Cardiac fibroblast (primary cell): Measurements from ENCODE around the gene SNRPD2.

Experiments
- DNase-seq, 2 donors: peaks; one replicate each; pipeline versions ENCODE4 v3.0.0 to v3.0.0-alpha.2; 2010; ENCODE audit warnings: low read depth in 2 of 2
- H3K4me3 ChIP-seq, 2 donors: replicated peaks in 1 of 2; 1 replicate in 1 of 2; 2 replicates in 1 of 2; pipeline ENCODE4 v1.5.1; 2011; ENCODE audit warnings: low read depth in 2 of 2, low read length in 2 of 2, mild to moderate bottlenecking in 2 of 2, moderate library complexity in 1 of 2
- TF ChIP-seq, protein P1 (sequence below): IDR thresholded peaks from one replicate; pipeline ENCODE4 v1.5.1; 2011; ENCODE audit warnings: low read depth, mild to moderate bottlenecking, low read length, inconsistent platforms

The SNRPD2 gene

DNA sequence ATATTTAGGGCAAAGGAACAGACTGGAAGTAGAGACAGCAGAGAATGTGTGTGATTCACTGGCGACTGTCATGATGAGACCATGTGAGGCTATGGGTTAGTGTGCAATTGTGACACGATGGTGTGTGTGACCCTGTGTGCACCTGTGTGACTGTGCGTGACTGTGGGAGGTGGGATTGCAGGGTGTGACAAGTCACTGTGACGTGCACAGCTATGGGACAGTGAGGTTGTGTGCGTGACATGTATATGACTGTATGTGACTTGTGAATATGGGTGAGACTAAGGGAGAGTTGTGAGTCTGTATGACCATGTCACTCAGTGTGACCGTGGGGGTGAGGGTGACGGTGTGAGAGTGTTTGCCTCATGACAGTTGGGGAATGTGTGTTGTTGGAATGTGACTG lies 27.2 kb downstream of the SNRPD2 start:
- H3K4me3 ChIP-seq = no peak overlapping the region
- TF ChIP-seq, protein P1, sequence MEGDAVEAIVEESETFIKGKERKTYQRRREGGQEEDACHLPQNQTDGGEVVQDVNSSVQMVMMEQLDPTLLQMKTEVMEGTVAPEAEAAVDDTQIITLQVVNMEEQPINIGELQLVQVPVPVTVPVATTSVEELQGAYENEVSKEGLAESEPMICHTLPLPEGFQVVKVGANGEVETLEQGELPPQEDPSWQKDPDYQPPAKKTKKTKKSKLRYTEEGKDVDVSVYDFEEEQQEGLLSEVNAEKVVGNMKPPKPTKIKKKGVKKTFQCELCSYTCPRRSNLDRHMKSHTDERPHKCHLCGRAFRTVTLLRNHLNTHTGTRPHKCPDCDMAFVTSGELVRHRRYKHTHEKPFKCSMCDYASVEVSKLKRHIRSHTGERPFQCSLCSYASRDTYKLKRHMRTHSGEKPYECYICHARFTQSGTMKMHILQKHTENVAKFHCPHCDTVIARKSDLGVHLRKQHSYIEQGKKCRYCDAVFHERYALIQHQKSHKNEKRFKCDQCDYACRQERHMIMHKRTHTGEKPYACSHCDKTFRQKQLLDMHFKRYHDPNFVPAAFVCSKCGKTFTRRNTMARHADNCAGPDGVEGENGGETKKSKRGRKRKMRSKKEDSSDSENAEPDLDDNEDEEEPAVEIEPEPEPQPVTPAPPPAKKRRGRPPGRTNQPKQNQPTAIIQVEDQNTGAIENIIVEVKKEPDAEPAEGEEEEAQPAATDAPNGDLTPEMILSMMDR = no peak
- DNase-seq = no peak

DNA sequence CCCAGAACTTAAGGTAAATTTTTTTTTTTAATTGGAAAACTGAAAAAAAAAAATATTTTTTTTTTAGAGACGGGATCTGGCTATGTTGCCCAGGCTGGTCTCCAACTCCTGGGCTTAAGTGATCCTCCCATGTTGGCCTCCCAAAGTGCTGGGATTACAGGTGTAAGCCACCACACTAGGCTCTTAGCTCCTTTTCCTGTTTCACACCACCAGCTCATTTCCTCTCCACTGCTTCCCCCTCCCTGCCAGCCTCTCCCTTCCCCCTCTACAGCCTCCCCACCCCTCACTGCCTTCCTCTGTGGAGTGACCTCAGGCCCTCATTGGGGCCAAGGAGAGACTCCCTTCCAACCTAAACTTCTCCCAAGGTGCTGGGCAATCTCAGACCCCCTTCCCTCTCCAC lies 28.0 kb downstream of the SNRPD2 start:
- H3K4me3 ChIP-seq = no peak overlapping the region
- no peak for DNase-seq
- TF ChIP-seq, protein P1 = no peak

DNA sequence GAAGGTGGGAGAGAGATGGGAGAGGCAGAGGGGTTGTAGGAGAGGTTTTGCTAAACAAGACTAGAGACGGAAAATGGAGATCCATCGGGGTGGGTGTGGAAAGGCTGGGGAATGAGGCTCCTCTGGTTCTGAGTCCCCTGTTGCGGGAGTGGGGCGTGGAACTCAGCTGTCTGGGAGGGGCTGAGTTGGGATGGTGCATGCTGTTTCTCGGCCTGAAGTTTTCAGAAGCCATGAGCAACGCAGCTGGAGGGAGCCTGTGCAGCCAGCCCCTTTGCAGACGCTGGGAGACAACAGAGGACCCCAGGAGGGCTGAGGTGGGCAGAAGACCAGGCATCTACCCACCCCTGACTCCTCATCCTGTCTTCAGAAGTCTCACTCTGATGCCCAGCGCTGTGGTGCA lies 31.1 kb downstream of the SNRPD2 start:
- no peak overlapping the region for H3K4me3 ChIP-seq
- no peak for DNase-seq
- TF ChIP-seq, protein P1 = no peak

DNA sequence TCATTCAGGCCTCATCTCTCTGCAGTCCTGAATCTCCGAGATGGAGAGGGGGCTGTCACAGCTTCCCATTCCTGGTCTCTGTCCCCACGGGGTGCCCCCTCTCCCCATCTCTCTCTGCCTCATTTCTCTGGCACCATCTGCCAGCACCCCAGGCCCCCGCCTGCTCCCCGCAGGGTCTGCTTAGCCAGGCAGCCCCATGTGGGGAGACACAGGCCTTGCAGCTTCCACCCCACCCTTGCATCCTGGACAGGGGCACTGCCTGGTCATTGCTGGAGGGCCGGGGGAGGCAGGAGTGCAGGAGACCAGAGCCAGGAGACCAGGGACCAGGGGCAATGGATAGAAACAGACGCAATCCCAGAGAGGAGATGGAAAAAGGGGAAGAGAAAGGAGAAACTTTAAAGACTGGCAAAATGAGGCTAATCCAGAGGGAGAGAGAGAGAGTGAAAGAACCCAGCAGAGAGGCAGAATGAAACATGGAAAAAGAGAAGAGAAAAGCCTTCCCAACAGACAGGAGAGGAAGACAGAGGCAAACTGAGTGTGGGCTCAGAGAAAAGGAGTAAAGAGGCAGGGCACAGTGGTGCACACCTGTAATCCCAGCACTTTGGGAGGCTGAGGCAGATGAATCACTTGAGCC lies 32.5 kb downstream of the SNRPD2 start:
- no peak for DNase-seq
- H3K4me3 ChIP-seq = no peak overlapping the region
- TF ChIP-seq, protein P1 = no peak

DNA sequence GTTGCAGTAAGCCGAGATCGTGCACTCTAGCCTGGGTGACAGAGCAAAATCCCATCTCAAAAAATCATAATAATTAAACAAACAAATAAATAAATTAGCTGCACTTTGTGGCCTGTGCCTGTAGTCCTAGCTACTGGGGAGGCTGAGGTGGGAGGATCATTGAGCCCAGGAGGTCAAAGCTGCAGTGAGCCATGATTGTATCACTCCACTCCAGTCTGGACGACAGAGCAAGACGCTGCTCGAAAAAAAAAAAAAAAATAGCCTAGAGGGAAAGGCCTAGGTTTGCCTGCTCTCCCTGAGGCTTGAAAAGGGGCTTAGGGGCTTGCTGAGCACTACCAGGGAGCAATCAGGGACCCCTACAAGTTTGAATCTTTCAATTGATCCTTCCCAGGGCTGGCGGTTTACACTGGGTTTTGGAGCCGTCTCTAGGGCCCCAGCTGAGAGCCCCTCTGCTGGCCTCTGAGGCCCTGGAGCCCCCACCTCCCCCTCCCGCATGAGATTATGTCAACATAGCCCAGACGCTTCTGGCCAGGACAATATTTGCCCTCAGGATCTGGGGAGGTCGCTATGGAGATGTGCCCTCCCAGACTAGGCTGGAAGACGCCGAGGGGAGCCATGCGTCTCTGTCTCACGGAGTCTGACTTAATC lies 34.1 kb downstream of the SNRPD2 start:
- no peak overlapping the region for H3K4me3 ChIP-seq
- no peak for DNase-seq
- TF ChIP-seq, protein P1 = no peak

DNA sequence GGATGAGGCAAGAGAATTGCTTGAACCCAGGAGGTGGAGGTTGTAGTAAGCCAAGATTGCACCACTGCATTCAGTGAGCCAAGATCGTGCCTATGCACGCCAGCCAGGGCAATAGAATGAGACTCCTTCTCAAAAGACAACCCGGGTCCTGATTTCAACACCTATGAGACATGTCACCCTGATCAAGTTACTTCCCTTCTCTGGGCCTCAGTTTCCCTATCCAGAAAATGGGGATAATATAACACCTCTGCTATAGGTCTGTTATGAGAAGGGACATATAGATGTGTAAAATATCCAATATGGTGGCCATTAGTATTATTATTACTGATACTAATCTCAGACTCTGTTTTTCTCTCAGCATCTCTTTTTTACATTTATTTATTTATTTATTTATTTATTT lies 36.7 kb downstream of the SNRPD2 start:
- H3K4me3 ChIP-seq = no peak overlapping the region

More for the DNA sequence above, 36.7 kb downstream of the SNRPD2 start:
- no peak for DNase-seq
- TF ChIP-seq, protein P1 = no peak
